ENCODE data around the gene RPL41.

RPL41 gene

DNA sequence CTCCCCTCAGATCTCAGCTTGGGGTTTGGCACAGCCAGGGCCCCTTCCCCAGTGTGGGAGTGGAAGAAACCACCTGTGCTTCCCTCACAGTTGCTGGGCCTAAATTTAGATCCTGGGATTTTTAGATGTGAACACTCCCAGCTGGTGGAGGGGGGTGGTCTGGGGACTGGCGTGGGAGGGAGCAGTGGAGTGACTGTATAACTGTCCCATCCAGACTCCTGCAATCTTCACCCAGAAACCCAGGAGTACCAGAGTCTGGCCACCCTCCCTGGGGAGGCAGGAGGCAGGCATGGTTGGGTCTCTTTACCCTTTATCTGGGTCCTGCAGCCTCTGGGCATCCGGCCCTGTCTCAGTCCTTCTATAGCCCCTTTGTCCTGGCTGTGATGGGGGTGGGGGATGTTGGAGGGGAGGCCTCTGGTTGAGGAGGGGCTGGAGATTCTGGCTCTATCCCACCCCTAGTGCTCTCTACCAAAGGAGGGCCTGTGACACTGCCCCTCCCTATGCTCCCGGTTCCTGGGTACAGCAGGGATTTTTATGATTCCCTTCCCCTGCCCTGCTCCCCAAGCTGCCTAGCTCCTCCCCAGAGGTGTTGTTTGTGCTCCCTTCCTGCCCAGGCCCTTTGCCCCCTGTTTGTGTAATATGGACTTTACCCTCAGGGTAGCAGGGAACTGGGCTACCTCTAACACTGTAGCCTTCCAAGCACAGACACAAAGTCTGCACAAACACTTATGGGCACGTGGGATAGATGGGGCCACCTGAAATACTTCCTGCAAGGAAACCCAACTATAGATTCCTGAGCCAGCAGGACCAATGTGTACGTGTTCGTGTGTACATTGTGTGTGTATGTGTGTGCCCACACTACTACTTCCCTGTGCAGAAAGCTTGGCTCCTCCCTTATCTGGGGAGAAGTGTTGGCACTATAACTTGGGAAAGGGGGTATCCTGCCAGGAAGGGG lies 34.8 kb upstream of the RPL41 start:
- Histone ChIP-seq H3K27me3 (ENCODE audit: insufficient read depth, poor library complexity, severe bottlenecking) (peaks cover 17% of the 10 kb centered on the region), H3K27ac (replicated peaks) (no peak overlapping the region), H3K4me3 (replicated peaks; ENCODE audit: insufficient read depth, low read length) (no peak overlapping the region)
- TF ChIP-seq, protein P1, sequence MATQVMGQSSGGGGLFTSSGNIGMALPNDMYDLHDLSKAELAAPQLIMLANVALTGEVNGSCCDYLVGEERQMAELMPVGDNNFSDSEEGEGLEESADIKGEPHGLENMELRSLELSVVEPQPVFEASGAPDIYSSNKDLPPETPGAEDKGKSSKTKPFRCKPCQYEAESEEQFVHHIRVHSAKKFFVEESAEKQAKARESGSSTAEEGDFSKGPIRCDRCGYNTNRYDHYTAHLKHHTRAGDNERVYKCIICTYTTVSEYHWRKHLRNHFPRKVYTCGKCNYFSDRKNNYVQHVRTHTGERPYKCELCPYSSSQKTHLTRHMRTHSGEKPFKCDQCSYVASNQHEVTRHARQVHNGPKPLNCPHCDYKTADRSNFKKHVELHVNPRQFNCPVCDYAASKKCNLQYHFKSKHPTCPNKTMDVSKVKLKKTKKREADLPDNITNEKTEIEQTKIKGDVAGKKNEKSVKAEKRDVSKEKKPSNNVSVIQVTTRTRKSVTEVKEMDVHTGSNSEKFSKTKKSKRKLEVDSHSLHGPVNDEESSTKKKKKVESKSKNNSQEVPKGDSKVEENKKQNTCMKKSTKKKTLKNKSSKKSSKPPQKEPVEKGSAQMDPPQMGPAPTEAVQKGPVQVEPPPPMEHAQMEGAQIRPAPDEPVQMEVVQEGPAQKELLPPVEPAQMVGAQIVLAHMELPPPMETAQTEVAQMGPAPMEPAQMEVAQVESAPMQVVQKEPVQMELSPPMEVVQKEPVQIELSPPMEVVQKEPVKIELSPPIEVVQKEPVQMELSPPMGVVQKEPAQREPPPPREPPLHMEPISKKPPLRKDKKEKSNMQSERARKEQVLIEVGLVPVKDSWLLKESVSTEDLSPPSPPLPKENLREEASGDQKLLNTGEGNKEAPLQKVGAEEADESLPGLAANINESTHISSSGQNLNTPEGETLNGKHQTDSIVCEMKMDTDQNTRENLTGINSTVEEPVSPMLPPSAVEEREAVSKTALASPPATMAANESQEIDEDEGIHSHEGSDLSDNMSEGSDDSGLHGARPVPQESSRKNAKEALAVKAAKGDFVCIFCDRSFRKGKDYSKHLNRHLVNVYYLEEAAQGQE (IDR thresholded peaks at IDR 0.05; ENCODE audit: insufficient replicate concordance, low read depth): no peak
- TF ChIP-seq POLR2AphosphoS5 (IDR thresholded peaks at IDR 0.05; ENCODE audit: low read depth) (no peak), GABPA (IDR thresholded peaks at IDR 0.05; ENCODE audit: low read depth) (no peak), SPI1 (IDR thresholded peaks at IDR 0.05; ENCODE audit: borderline replicate concordance, low read depth) (no peak)
- TF ChIP-seq, protein P2, sequence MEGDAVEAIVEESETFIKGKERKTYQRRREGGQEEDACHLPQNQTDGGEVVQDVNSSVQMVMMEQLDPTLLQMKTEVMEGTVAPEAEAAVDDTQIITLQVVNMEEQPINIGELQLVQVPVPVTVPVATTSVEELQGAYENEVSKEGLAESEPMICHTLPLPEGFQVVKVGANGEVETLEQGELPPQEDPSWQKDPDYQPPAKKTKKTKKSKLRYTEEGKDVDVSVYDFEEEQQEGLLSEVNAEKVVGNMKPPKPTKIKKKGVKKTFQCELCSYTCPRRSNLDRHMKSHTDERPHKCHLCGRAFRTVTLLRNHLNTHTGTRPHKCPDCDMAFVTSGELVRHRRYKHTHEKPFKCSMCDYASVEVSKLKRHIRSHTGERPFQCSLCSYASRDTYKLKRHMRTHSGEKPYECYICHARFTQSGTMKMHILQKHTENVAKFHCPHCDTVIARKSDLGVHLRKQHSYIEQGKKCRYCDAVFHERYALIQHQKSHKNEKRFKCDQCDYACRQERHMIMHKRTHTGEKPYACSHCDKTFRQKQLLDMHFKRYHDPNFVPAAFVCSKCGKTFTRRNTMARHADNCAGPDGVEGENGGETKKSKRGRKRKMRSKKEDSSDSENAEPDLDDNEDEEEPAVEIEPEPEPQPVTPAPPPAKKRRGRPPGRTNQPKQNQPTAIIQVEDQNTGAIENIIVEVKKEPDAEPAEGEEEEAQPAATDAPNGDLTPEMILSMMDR (IDR thresholded peaks at IDR 0.05; ENCODE audit: insufficient read depth, low read length): no peak
- no peak for DNase-seq (ENCODE audit: low read depth in 1 of 2, low spot score in 1 of 2)

DNA sequence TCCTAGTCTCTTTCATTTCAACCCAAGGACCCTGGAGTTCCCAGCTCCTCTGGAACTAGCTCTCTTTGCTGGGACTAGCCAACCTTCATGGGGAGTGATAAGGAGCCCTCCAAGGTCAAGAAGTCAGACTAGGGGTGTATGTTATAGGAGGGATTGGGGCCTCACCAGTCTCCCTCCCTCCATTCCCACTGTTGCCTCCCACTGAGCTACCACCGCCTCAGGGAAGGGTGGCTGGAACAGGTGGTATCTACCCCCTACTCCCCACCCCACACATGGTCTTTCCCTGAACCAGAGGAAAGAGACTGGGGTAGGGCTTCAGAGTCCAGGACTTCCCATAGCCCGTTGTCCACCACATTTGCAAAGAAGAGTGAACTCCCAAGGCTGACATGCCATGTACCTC lies 34.1 kb upstream of the RPL41 start:
- TF ChIP-seq, protein P1 (IDR thresholded peaks at IDR 0.05; ENCODE audit: insufficient replicate concordance, low read depth): no peak
- TF ChIP-seq POLR2AphosphoS5 (IDR thresholded peaks at IDR 0.05; ENCODE audit: low read depth): no peak
- TF ChIP-seq, protein P2 (IDR thresholded peaks at IDR 0.05; ENCODE audit: insufficient read depth, low read length): no peak
- no peak for TF ChIP-seq SPI1 (IDR thresholded peaks at IDR 0.05; ENCODE audit: borderline replicate concordance, low read depth)
- TF ChIP-seq GABPA (IDR thresholded peaks at IDR 0.05; ENCODE audit: low read depth): no peak
- DNase-seq (ENCODE audit: low read depth in 1 of 2, low spot score in 1 of 2): no peak
- no peak overlapping the region for H3K27ac ChIP-seq (replicated peaks)
- H3K4me3 ChIP-seq (replicated peaks; ENCODE audit: insufficient read depth, low read length): no peak overlapping the region
- peaks cover 17% of the 10 kb centered on the region for H3K27me3 ChIP-seq (ENCODE audit: insufficient read depth, poor library complexity, severe bottlenecking)

DNA sequence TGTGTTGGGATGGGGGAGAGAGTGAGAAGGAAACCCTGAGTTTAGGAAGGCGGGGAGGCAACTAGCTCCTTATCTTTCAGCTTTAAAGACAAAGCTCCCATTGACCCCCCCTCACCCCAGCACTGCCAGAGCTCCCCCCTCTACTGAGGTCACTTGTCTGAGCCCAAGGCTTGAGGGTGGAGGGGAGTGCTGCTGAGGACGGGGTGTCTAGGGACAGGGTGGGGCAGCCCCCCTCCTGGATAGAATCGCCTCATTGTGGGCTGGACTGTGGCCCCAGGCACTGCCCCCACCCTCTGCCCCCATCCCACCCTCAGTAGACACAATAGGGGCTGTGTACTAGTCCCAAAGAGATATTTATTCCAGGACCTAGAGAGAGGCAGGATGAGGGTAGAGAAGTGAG lies 33.5 kb upstream of the RPL41 start:
- no peak overlapping the region for H3K4me3 ChIP-seq (replicated peaks; ENCODE audit: insufficient read depth, low read length)
- no peak for DNase-seq (ENCODE audit: low read depth in 1 of 2, low spot score in 1 of 2)
- no peak overlapping the region for H3K27ac ChIP-seq (replicated peaks)
- H3K27me3 ChIP-seq (ENCODE audit: insufficient read depth, poor library complexity, severe bottlenecking): peaks cover 17% of the 10 kb centered on the region
- TF ChIP-seq SPI1 (IDR thresholded peaks at IDR 0.05; ENCODE audit: borderline replicate concordance, low read depth): no peak
- TF ChIP-seq, protein P2 (IDR thresholded peaks at IDR 0.05; ENCODE audit: insufficient read depth, low read length): no peak
- TF ChIP-seq GABPA (IDR thresholded peaks at IDR 0.05; ENCODE audit: low read depth): no peak
- no peak for TF ChIP-seq POLR2AphosphoS5 (IDR thresholded peaks at IDR 0.05; ENCODE audit: low read depth)
- TF ChIP-seq, protein P1 (IDR thresholded peaks at IDR 0.05; ENCODE audit: insufficient replicate concordance, low read depth): no peak
